HG02571 (cell line): ENCODE measurements around the gene PHF5A.

Experiments used
- ATAC-seq: cut with Tn5 transposase; IDR thresholded peaks from one replicate; pipeline ENCODE4 v1.9.1; 2021; ENCODE audit warnings: mild to moderate bottlenecking, moderate library complexity; ENCODE audit not compliant: unreplicated experiment

PHF5A gene

GRCh38 chr22:41418717-41419116 is 49.8 kb downstream of the PHF5A start:
- ATAC-seq = no peak

GRCh38 chr22:41417622-41418390 is 50.7 kb downstream of the PHF5A start:
- no peak for ATAC-seq

- no peak for ATAC-seq
These were observed 52.9 kb downstream of the PHF5A start for GRCh38 chr22:41415554-41415953.

- ATAC-seq = no peak
These were observed 57.3 kb downstream of the PHF5A start for GRCh38 chr22:41411021-41411851.

- ATAC-seq = no peak
These were observed 58.2 kb downstream of the PHF5A start for GRCh38 chr22:41410311-41410751.
